ENCODE results near the gene RASGRP2.
A peak's percentile ranks its signal among the peaks of the same experiment; 100 is the strongest.
"Not testable (repeated sequence)": the region's sequence is repeated elsewhere in the genome, so short reads cannot be mapped to it uniquely, and the experiment has no call there.

Gene RASGRP2

GRCh38 chr11:64718084-64718779 is 25.7 kb downstream of the RASGRP2 start:
- no peak for DNase-seq
- no peak for ATAC-seq

GRCh38 chr11:64717268-64717578 is 26.7 kb downstream of the RASGRP2 start:
- DNase-seq: no peak

DNA sequence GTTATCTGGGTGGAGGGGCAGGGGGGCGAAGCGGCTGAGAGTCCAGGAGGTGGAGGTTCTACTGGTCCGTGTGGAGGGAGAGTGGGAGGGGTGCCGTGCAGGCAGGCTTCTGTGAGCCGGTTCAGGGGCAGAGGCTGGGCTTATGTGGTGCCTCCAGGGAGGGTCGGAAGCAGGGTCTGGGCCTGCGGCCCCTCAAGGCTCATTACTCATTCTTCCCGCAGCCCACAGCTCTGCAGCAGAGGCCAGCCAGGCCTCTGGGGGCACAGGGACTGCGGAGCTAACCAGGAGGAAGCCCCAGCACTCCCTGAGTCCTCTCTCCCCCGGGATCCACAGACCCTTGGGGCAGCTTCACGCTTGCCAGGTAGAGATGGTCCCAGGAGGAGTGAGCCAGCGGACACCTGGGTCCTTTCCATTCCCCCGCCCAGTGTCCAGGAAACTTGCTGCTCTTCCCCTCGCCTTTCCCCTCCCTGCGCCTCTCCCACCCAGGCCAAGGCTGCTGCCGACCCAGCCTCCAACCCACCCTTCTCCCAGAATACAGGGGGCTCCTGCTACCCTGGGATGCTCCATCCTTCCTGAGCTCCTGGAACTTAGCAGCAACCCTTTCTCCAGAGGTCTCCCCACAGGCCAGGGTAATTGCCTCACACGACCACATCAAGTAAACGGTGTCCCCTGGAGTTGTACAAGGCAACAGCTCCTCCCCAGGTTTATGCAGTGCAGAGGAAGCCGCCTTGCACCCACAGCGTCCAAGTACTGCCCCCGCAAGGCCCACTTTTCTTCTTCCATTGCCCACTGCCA is 27.3 kb downstream of the RASGRP2 start:
- DNase-seq: no peak
- no peak for ATAC-seq

More at GRCh38 chr11:64717268-64717578, 26.7 kb downstream of the RASGRP2 start:
- no peak for ATAC-seq

GRCh38 chr11:64715756-64716472 is 28.0 kb downstream of the RASGRP2 start:
- DNase-seq: no peak

GRCh38 chr11:64715110-64715509 is 28.8 kb downstream of the RASGRP2 start:
- DNase-seq (no peak), ATAC-seq (no peak)

More at GRCh38 chr11:64715756-64716472, 28.0 kb downstream of the RASGRP2 start:
- no peak for ATAC-seq

DNA sequence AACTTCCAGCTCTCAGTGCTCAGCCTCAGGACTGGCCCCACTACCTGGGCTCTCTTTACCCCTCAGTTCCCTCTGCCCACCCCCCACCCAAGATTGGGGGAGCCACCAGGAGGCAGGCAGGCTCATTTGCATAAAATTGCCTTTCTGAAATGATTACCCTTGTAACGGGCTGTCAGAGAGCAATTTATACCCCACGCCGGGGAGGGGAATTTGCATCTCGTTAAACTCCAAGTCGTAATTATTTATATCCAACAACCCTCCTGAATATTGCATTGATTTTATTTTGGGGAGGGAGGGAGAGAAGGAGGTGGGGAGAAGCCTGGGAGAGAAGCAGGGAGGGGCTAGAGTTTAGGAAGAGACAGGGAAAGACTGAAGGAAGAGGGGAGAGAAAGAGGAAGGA is 29.3 kb downstream of the RASGRP2 start:
- ATAC-seq (no peak), DNase-seq (no peak)

- no peak for ATAC-seq
These were observed 30.1 kb downstream of the RASGRP2 start for GRCh38 chr11:64713781-64714363.

GRCh38 chr11:64713016-64713707 is 30.8 kb downstream of the RASGRP2 start:
- ATAC-seq (no peak), DNase-seq (peak; percentile 20)

More at GRCh38 chr11:64713781-64714363, 30.1 kb downstream of the RASGRP2 start:
- DNase-seq: no peak

DNA sequence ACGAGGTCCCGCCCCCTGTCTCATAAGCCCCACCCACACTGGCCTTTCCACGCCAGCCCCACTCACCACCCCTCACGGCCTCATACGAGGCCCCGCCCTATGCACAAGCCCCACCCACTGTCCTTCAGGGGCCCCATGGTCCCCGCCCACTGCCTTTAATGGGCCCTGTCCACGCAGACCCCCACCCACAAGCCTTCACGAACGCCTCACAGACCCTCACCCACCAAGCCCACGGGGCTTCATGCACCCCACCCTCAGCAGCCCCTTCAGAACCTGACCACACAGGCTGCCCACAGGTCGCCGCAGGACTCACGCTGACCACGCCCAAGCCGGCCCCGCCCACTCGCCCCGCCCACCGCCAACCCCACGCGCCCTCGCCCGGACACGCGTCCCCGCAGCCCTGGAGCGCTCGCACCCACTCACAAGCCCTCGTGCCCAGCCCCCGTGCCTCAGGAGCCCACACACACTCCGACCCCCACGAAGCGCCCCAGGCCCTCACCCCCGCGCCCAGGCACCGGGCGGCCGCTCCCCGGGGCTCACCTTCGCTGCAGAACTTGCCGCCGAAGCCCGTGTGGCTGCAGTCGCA is 31.4 kb downstream of the RASGRP2 start:
- no peak for ATAC-seq
- DNase-seq: no peak

GRCh38 chr11:64711956-64712362 is 32.0 kb downstream of the RASGRP2 start:
- ATAC-seq (no peak), DNase-seq (no peak)

- ATAC-seq (no peak), DNase-seq (no peak)
These were observed 32.6 kb downstream of the RASGRP2 start for GRCh38 chr11:64711138-64711955.

DNA sequence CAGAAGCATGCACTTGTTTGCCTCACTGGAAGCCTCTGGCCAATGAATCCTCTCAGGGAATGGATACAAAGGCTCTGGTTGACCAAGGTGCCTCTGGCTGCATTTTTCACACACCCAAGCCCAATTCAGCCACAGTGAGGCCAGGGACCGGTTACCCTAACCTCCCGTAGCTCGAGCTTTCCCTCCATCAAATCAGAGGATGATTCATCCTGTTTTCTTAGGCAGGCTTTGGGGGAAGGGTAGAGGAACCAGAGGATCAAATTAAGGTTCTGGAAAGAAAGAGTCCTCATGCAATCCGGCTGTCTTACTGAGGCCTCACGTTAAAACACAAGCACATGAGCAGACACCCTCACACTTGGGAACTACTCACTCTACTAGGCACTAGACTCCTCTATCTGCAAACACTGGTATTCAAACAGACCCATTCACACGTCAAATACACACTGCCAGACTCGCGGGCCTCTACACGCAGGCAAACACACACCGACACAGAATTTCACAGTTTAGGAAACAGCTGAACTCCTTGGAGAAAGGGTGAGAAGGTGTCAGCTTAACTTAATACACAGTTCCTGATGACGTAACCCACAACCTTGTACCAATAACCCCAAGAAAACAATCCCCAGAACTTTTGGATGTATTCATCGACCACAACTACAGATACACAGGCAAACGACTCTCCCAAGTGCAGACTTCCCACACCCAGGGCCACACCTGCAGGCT is 33.4 kb downstream of the RASGRP2 start:
- no peak for ATAC-seq
- DNase-seq: no peak

DNA sequence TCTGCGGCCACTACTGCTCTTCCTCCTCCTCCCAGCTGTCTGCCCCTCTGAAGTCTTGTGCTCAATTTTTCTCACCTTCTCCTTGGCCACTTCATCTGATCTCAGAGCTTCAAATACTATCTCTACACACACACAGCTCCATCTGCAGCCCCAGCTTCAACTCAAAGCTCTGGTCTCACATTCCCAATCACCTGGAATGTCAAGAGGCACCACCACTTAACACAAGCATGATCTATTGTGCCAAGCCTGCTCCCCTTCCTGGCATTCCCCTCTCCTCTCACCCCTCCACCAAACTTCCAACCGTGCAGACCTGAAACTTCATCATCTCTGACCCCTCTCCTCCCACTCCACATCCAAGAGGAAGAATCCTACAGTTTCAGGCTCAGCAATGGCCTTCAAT is 38.4 kb downstream of the RASGRP2 start:
- DNase-seq (no peak), ATAC-seq (no peak)

DNA sequence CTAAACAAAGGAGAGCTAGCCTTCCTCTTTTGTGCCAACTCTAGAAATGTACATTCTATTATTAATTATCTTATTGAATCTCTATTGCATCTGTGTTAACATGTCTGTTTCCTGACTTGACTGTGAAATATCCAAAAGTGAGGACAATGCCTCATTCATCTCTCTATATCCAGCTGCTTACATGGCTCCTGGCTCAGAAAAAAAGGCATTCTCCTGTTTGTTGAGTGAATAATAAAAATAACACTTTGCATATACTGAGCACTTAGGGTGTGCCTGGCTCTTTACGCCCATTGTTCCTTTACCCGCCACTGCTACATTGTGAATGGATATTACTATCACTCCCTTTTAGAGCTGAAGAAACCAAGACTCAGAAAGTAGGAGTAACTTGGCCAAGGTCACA is 40.9 kb downstream of the RASGRP2 start:
- ATAC-seq (no peak), DNase-seq (no peak)

DNA sequence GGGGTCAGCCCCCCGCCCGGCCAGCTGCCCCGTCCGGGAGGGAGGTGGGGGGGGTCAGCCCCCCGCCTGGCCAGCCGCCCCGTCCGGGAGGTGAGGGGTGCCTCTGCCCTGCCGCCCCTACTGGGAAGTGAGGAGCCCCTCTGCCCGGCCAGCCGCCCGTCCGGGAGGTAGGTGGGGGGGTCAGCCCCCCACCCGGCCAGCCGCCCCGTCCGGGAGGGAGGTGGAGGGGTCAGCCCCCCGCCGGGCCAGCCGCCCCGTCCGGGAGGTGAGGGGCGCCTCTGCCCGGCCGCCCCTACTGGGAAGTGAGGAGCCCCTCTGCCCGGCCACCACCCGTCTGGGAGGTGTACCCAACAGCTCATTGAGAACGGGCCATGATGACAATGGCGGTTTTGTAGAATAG is 42.0 kb downstream of the RASGRP2 start:
- ATAC-seq, DNase-seq: not testable (repeated sequence)

- no peak for ATAC-seq
- DNase-seq: no peak
These were observed 45.5 kb downstream of the RASGRP2 start for GRCh38 chr11:64698427-64698826.

DNA sequence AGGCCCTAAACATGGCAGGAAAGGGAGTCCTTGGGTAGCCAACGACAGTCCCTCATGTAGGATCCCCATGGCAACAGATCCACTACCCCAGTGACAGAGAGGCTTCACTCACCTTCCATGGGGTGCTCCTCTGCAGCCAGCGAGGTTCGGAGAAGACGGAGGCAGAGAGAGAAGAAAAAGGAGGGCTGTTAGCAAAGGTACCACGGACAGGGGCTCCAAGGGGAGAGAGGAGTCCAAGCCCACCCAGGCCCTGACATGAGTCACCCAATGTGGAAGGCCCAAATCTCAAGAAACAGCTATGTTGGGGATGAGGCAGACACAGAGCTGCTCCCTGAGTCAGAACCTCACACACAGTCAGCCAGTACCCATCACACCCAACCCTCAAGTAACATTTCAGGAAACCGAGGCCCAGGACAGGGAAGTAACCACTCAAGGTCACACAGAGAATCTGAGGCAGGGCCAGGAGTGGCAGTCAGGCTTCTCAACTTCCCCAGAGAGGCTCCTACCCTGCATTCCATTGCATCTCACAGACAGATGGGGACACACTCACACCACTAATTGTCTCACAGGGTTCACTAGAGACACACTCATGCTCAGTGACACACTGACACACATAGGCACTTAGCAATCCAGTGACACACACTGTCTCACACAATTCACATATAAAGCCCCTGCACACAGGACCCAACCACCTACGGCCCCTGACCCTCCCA is 46.1 kb downstream of the RASGRP2 start:
- ATAC-seq (no peak), DNase-seq (no peak)

GRCh38 chr11:64696045-64696444 is 47.9 kb downstream of the RASGRP2 start:
- ATAC-seq (no peak), DNase-seq (no peak)

GRCh38 chr11:64695548-64695947 is 48.4 kb downstream of the RASGRP2 start:
- DNase-seq (no peak), ATAC-seq (no peak)
